Measurements from ENCODE around the gene NSRP1.

NSRP1 gene

GRCh38 chr17:30074730-30075129 lies 41.9 kb upstream of the NSRP1 start:
- CTCF ChIA-PET, result interaction anchor here (0.6 to 3.2 kb wide), 3 partner anchors 19 to 1296 kb away, joined by 3 to 15 read pairs (median 3); no protein-coding TSS in a partner anchor

GRCh38 chr17:30082773-30083172 lies 33.8 kb upstream of the NSRP1 start:
- TF ChIP-seq ZNF18 (tag by site-specific recombination; IDR thresholded peaks at IDR 0.05) (no peak), ZNF621 (tag by site-specific recombination; IDR thresholded peaks at IDR 0.05) (no peak), ZFHX2 (tag by site-specific recombination; conservative IDR thresholded peaks at IDR 0.05) (no peak), ZBTB26 (tag by site-specific recombination; optimal IDR thresholded peaks at IDR 0.05) (no peak), ZBTB20 (tag by site-specific recombination; IDR thresholded peaks at IDR 0.05) (no peak), CTCF (tag by site-specific recombination; IDR thresholded peaks at IDR 0.05) (no peak), KLF9 (tag by site-specific recombination; IDR thresholded peaks at IDR 0.05; ENCODE audit: low read depth) (no peak), ZNF600 (tag by site-specific recombination; IDR thresholded peaks at IDR 0.05) (no peak), ZNF19 (tag by site-specific recombination; IDR thresholded peaks at IDR 0.05; ENCODE audit: low read depth) (no peak), PRDM4 (tag by site-specific recombination; IDR thresholded peaks at IDR 0.05) (no peak)
- Histone ChIP-seq H3K27ac (ENCODE audit: extremely low read depth, low read depth, low read length) (no peak overlapping the region), H3K4me3 (ENCODE audit: low read depth, low read length) (no peak overlapping the region), H3K9me3 (ENCODE audit: control insufficient read depth, insufficient read depth, low read depth, low read length) (no peaks in the 10 kb centered on the region), H3K4me1 (ENCODE audit: control insufficient read depth, insufficient read depth, low read length) (no peaks in the 10 kb centered on the region), H3K36me3 (ENCODE audit: control insufficient read depth in 2 of 2, insufficient read depth in 1 of 2, low read length in 2 of 2) (no peaks in the 10 kb centered on the region)
- ChIA-PET POLR2A (no interaction called here), CTCF (interaction anchor here (0.8 to 3.7 kb wide), 3 partner anchors 11 to 506 kb away, joined by 3 to 33 read pairs (median 3); no protein-coding TSS in a partner anchor)

More at GRCh38 chr17:30074730-30075129, 41.9 kb upstream of the NSRP1 start:
- TF ChIP-seq ZNF473 (tag by site-specific recombination; IDR thresholded peaks at IDR 0.05) (no peak), ZEB2 (tag by site-specific recombination; IDR thresholded peaks at IDR 0.05) (no peak), ZNF391 (tag by site-specific recombination; IDR thresholded peaks at IDR 0.05; ENCODE audit: borderline replicate concordance, low read depth) (no peak), ZNF837 (tag by site-specific recombination; IDR thresholded peaks at IDR 0.05) (no peak), ZNF629 (tag by site-specific recombination; IDR thresholded peaks at IDR 0.05) (no peak), PATZ1 (tag by site-specific recombination; IDR thresholded peaks at IDR 0.05) (no peak), ZBTB21 (tag by site-specific recombination; IDR thresholded peaks at IDR 0.05) (no peak), KLF1 (tag by site-specific recombination; IDR thresholded peaks at IDR 0.05) (no peak), KLF9 (tag by site-specific recombination; IDR thresholded peaks at IDR 0.05; ENCODE audit: low read depth) (no peak), ZBTB7A (tag by site-specific recombination; IDR thresholded peaks at IDR 0.05; ENCODE audit: low read depth) (no peak), ZNF274 (IDR thresholded peaks at IDR 0.05; ENCODE audit: low read length) (no peak), ZNF274 (tag by site-specific recombination; IDR thresholded peaks at IDR 0.05; ENCODE audit: borderline replicate concordance) (no peak), ZNF157 (tag by site-specific recombination; IDR thresholded peaks at IDR 0.05) (no peak)
- Histone ChIP-seq H3K27ac (ENCODE audit: extremely low read depth, low read depth, low read length) (no peak overlapping the region), H3K9me3 (ENCODE audit: control insufficient read depth, insufficient read depth, low read depth, low read length) (no peaks in the 10 kb centered on the region), H3K4me1 (ENCODE audit: control insufficient read depth, insufficient read depth, low read length) (no peaks in the 10 kb centered on the region), H3K36me3 (ENCODE audit: control insufficient read depth in 2 of 2, insufficient read depth in 1 of 2, low read length in 2 of 2) (no peaks in the 10 kb centered on the region), H3K4me3 (ENCODE audit: low read depth, low read length) (no peak overlapping the region)
- POLR2A ChIA-PET, result no interaction called here
